HG02938 (cell line): Measurements from ENCODE around the gene ATG12.
"Not testable (repeated sequence)": the region's sequence is repeated elsewhere in the genome, so short reads cannot be mapped to it uniquely, and the experiment has no call there.

Experiments
- ATAC-seq: cut with Tn5 transposase; IDR thresholded peaks from one replicate; pipeline ENCODE4 v1.9.1; 2021; ENCODE audit warnings: mild to moderate bottlenecking, moderate library complexity; ENCODE audit not compliant: unreplicated experiment

Gene ATG12

DNA sequence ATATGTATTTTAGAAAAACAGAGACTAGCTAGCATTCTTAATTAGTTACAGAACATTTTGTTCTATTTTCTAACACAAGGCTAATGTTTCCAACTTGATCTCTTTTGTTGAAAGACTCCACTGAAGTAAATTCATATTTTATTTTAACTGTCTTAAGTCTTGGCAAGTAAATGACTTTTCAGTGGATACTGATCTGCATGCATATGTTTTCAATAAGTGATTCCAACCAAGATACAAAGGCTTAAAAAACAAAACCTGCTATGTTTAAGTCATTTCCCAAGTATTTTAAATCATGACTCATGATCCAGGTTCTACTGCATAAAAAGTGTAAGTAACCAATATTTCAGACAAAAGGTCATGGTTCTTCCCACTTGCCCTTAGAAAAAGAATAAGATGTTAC is 30.6 kb downstream of the ATG12 start:
- no peak for ATAC-seq

DNA sequence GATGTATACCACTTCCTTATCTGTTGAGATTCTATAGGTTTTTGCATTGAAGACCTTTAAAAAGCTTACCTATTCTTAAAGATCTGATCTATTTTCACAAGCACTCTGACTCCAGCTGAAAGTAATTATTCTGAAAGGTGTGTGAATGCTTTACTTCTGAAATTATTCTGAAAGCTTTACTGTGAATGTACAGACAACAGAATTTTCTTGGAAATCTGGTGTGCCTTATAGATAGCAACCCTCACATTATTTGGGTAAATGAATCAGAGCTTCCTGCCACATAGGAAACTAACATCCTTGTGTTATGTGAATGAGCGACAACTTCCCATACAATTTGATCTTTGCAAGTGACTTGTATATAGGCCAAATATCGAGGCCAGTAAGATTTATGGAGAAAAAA is 31.4 kb downstream of the ATG12 start:
- ATAC-seq: no peak

- ATAC-seq: not testable (repeated sequence)
Measured at GRCh38 chr5:115808066-115808465, 33.3 kb downstream of the ATG12 start.

DNA sequence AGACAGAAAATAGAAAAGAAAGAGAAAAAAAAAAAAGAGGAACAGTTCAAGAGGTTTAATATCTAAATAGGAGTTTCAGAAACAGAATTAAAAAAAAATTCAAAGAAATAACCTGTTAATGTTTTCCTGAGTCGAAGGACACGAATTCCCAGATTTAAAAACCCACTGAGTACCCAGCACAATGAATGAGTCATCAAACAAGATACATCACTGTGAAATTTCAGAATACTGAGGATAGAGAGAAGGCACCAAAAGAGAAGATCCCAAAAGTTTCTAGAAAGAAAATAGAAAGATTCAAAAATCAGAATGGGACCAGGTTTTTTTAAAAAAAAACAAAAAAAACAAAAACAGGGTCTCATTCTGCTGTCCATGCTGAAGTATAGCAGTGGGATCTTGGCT is 33.7 kb downstream of the ATG12 start:
- no peak for ATAC-seq

DNA sequence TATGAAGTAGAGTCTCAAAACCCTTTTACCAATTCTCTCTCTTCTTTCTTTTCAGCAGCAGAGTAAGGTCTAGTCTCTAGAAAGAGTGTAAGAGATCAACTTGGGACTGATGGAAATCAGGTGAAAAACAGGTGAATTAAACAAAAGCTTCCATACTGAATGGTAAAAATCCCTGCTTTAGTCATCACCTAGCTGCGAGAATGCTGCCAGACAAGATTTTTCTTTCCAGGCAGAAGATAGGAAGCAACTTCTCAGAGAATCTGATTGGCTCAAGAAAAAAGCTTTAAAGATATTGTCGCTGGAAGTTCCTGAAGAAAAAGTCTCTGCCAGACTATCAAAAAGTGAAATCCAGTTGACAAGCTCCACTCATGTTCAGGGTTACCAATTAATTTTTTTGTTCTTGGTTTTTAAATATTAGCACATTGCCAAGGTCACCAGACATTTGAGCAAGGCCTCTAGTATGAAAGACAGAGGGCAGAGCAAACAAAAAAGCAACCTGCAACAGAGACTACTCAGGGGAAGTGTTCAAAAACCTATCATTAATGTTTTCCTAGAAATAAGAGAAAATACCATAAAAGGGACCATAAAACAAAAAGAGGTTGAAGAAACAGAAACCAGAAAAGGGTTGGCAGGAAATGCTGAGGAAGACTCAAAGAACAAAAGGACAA is 34.2 kb downstream of the ATG12 start:
- no peak for ATAC-seq

DNA sequence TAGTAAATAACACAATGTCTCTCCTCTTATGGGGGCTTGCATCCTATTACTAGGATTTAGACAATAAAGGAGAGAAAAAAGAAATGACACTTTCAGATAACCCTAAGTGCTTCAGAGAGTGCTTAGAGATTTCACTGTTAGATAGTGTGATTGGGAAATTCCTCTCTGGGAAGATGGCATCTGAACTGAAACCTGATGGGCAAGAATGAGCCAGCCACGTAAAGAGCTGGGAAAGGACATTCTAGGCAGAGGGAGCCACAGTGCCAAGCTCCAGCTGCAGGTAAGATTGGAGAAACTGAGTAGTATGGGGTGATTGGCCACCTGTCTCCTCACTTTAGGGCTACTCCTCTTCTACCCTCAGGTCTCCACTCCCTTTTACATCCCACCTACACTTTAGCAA is 39.4 kb downstream of the ATG12 start:
- ATAC-seq: no peak

DNA sequence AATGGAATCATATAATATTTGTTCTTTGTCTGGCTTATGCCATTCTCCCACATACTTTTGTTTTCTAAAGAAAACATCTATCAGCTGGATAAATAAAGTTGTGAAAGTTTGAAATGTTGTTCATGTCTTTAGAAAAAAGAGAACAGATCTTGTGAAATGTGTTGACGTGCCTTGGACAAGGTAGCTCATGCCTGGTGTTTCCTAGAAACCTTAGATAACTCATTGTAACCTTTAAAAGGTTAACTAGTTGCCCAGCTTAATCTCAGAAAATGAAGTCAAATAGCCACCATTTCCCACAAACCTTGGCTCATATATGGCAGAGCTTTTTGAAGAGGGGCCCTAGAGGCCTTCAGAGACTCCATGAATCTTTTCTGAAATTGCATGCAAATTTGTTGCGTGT is 40.2 kb downstream of the ATG12 start:
- ATAC-seq: no peak

DNA sequence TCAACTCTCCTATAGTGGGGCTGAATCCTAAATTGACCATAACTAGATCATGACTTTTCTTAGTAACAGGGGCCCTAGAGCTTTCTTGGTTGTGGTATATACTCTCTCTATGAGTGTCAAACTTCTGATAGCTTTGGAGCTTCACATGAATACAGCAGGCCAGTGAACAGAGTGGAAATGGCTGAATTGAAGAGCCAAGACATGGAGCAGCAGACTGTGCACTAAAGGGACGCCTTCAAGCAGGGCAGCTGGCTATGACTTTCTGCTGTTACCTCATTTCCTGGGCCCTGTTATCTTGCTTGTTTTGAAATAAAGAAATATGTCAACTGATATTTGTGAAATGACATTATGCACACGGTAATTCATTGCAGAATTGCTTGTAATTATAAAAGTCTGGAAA is 41.3 kb downstream of the ATG12 start:
- no peak for ATAC-seq

GRCh38 chr5:115798252-115798651 is 43.1 kb downstream of the ATG12 start:
- ATAC-seq: no peak

DNA sequence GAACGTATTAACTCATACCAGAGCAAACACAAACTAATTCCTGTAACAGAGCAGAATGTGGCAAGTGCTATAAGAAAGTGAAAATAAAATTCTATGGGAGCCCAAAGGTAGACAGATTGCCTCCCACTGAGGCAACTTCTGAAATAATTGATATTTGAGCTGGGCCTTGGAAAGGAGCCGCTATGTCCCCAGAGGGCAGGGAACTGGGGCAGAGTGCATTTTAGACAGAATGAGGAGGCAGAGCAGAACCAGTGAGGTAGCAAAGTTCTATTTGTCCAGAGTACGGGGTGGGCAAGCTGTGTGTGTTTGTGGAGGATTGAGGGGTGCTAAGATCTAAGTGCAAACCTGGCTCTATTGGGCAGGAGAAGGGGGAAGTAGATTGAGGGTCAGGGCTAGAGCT is 44.7 kb downstream of the ATG12 start:
- ATAC-seq: no peak

- no peak for ATAC-seq
Measured at GRCh38 chr5:115795700-115796099, 45.7 kb downstream of the ATG12 start.

DNA sequence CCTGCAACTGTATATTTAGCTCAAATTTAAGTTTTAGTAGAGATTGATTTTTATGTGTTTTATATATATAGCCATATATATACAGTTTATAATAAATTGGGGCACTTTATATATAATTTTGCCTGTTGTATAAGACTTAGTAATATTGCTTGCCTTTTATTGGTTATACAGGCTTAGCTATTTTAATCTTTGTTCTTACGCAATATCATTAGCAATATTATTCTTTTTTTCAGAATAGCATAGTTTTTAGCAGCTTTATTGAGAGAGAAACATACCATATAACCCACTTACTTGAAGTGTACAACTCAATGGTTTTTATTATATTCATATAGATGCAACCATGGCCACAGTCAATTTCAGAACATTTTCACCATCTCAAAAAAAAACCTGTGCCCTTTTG is 52.9 kb downstream of the ATG12 start:
- ATAC-seq: no peak

- ATAC-seq: no peak
Measured at GRCh38 chr5:115787426-115787825, 53.9 kb downstream of the ATG12 start.

DNA sequence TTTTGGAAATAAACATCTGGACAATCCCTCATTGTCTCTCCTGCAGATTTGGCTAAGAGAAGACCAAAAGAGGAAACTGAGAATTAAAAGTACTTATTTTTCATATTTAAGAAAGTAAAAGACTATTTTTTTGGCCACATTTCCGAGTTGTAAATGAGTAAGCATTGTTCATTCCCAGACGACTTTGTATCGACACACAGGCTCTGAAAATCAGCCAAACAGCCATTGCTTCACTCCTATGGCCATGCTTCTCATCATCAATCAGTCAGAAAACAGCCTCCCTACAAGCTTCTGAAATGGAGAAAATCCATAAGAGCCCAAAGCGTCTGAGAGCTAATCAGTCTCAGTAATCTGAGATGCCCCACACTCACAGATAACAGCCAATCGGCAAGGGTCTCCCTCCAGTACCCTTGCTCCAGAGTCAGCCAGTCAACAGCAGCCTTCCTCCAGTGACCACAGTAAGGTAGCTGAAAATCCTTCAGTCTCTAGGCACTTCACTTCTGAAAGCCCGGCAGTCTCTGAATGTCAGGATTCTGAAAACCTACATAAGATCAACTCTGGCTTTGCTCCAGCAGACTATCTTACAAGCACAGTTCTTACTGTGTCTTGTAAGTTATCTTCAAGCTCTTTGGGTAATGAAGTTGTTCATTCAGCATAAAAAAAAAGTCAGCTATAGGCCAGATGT is 55.8 kb downstream of the ATG12 start:
- no peak for ATAC-seq

GRCh38 chr5:115778417-115778816 is 62.9 kb downstream of the ATG12 start:
- ATAC-seq: no peak
